SK-N-MC (cell line): ENCODE results near the gene LAMB4.

ENCODE experiments used
- EZH2 ChIP-seq: fragments of 200-600 bp; sonication (generic); IDR thresholded peaks from one replicate; pipeline ENCODE4 v1.6.1; 2017; ENCODE audit warnings: antibody characterized with exemption
- FOXP2 ChIP-seq: optimal IDR thresholded peaks from 2 replicates; pipeline ENCODE3; 2011; ENCODE audit warnings: mild to moderate bottlenecking, moderate library complexity; ENCODE audit not compliant: insufficient read depth; ENCODE audit errors: extremely low read length, control extremely low read depth
- POLR2AphosphoS5 ChIP-seq: IDR thresholded peaks from 2 replicates; pipeline ENCODE4 v1.6.1; 2012; ENCODE audit warnings: mild to moderate bottlenecking, low read depth, low read length, borderline replicate concordance

DNA sequence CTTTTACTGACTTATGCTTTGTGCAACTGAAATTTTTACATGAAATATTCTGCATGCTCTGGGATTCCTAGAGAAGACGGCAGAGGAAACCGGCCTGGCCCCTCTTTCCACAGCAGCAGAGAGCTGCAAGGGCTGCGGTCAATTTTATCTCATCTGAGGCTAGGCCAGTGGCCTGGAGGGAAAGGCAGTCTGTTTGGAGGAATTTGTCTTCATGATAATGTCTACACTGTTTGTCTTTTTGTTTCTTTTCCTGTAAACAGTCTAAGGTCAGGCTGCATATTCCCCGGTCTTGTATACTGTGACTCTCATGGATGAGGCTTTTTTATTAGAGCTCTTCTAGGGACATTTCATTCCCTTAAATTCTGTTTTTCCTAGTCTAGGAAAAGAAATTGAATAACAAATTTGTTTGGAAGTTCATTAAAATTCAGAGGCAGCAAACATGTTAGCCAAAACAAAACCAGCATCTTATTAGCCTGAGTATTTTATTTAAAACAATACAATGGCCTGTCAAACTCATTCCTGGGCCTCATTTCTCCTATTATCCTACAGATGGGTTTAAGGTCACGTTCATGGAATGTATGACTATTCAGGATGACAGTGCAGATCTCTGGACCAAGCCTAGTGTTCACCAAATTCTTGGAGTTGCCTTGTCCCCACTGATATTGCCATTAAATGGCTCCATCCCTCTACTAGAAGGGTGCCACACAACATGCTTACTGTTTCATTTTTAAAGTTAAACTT, 26.4 kb downstream of the LAMB4 start:
- no peak for TF ChIP-seq POLR2AphosphoS5
- no peak for TF ChIP-seq EZH2
- TF ChIP-seq FOXP2 = no peak
